CD8-positive, alpha-beta memory T cell (primary cell): ENCODE results near the gene P2RX2. TPM values are rescaled to one million over a fixed set of nuclear protein-coding genes. Genes with fewer than 3 reads are reported as not detected.

Experiments
- CTCF ChIA-PET: fragments of 350-600 bp; sonication (Branson Sonifier 250); formaldehyde crosslinking; loops from one replicate; lab custom pipeline; 2021; ENCODE audit warnings: antibody characterized with exemption; lab: Charles Lee
- POLR2A ChIA-PET: fragments of 350-600 bp; sonication (Branson Sonifier 250); formaldehyde crosslinking; loops from one replicate; lab custom pipeline; 2021; ENCODE audit warnings: antibody characterized with exemption; lab: Charles Lee
- DNase-seq, 5 donors: peaks; one replicate each; pipeline versions ENCODE4 v3.0.0 to v3.0.0-alpha.2; 2020 to 2022; ENCODE audit warnings: mixed read lengths in 1 of 5
- H3K27ac ChIP-seq: one replicate; pipeline ENCODE4 v1.7.0; 2013; ENCODE audit warnings: low read depth, mild to moderate bottlenecking, low read length, moderate library complexity
- H3K27me3 ChIP-seq: 2 replicates; pipeline ENCODE4 v1.7.0; 2013; ENCODE audit warnings: low read length, mild to moderate bottlenecking; ENCODE audit not compliant: insufficient read depth, poor library complexity, severe bottlenecking
- H3K36me3 ChIP-seq: 2 replicates; pipeline ENCODE4 v1.7.0; 2013; ENCODE audit warnings: mild to moderate bottlenecking, low read length, moderate library complexity; ENCODE audit not compliant: insufficient read depth
- H3K4me1 ChIP-seq: 2 replicates; pipeline ENCODE4 v1.7.0; 2013; ENCODE audit warnings: mild to moderate bottlenecking, low read length, moderate library complexity; ENCODE audit not compliant: insufficient read depth
- H3K4me3 ChIP-seq: 2 replicates; pipeline ENCODE4 v1.7.0; 2013; ENCODE audit warnings: mild to moderate bottlenecking, low read length
- H3K9me3 ChIP-seq: 2 replicates; pipeline ENCODE4 v1.7.0; 2013; ENCODE audit warnings: mild to moderate bottlenecking, low read length
- H3K27ac Mint-ChIP-seq, 8 donors: one replicate each; pipeline ENCODE4 v1.8.0; 2020 to 2021; ENCODE audit warnings: mixed read lengths in 8 of 8, mild to moderate bottlenecking in 6 of 8, inconsistent platforms in 3 of 8, moderate library complexity in 3 of 8
- H3K27me3 Mint-ChIP-seq, 2 donors: one replicate each; pipeline ENCODE4 v1.8.0; 2020 to 2021; ENCODE audit warnings: mixed read lengths in 2 of 2, mild to moderate bottlenecking in 1 of 2, moderate library complexity in 1 of 2
- H3K36me3 Mint-ChIP-seq, 3 donors: one replicate each; pipeline ENCODE4 v1.8.0; 2020 to 2021; ENCODE audit warnings: mixed read lengths in 3 of 3, inconsistent platforms in 1 of 3, mild to moderate bottlenecking in 1 of 3
- H3K4me1 Mint-ChIP-seq, 3 donors: one replicate each; pipeline ENCODE4 v1.8.0; 2020 to 2021; ENCODE audit warnings: mixed read lengths in 3 of 3, inconsistent platforms in 1 of 3, mild to moderate bottlenecking in 1 of 3
- H3K4me3 Mint-ChIP-seq, 7 donors: one replicate each; pipeline ENCODE4 v1.8.0; 2020 to 2021; ENCODE audit warnings: mixed read lengths in 7 of 7, mild to moderate bottlenecking in 6 of 7, moderate library complexity in 4 of 7, inconsistent platforms in 2 of 7
- H3K9me3 Mint-ChIP-seq, 5 donors: one replicate each; pipeline ENCODE4 v1.8.0; 2020 to 2022; ENCODE audit warnings: mixed read lengths in 5 of 5, mild to moderate bottlenecking in 3 of 5, moderate library complexity in 2 of 5, inconsistent platforms in 1 of 5
- polyA plus RNA-seq: library from polyadenylated mRNA; unstranded; fragments of 300-500 nt; fragmentation: Illumina TruSeq; gene quantifications from one replicate; pipeline ENCODE4 v1.2.3, GENCODE V29; 2021
- total RNA-seq, 2 experiments: library from RNA; stranded (reverse); gene quantifications; one replicate each; pipeline ENCODE4 v1.2.3, GENCODE V29; 2021

The P2RX2 gene
- total and polyA plus RNA-seq, 3 experiments from 2014 or later = not detected

DNA sequence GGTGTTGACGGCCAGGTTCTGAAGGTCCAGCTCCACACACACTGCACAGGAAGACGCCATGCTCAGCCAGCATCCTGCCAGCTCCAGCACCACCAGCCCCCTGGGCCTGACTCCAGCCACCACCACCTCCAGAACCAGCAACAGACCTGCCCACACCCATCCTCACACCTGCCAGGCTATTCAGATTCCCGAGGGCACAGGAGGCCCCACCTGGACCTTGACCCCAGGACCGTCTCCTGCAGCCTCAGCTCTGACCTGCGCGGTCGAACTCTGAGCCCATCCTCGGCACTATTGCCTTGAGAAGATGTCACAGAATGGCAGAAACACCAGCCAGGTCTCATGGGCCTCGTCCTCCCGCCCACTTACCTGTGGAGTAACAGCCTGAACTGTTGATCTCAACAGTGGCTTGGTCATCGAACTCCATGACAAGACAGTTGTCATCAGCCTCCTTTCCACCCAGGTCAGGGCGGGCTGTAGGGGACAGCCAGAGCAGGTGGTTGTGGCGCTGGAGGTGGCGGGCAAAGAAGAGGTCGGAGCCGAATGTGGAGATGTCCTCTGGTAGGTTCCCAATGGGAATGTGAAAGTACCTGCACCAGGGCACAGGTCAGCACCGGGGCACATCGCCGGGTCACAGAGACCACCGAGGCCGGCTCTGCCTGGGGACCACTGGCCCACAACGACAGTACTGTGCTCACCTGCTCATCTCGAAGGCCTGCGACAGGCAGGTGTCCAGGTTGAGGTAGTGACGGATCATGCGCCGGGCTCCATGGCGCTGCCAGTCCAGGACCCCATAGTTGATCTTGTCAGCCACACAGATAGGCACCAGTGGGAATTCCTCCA is 23.5 kb downstream of the P2RX2 start:
- Mint-ChIP-seq H3K36me3 (peaks cover 4 to 75% (median 16%) of the 10 kb centered on the region in 3 donors), H3K27me3 (no peaks in the 10 kb centered on the region), H3K27ac (no peak overlapping the region), H3K4me3 (no peak overlapping the region), H3K4me1 (peaks cover 0 to 4% (median 0%) of the 10 kb centered on the region in 3 donors), H3K9me3 (no peaks in the 10 kb centered on the region)
- Histone ChIP-seq H3K27me3 (no peaks in the 10 kb centered on the region), H3K36me3 (peaks cover 6% of the 10 kb centered on the region), H3K27ac (no peak overlapping the region), H3K4me3 (no peak overlapping the region), H3K4me1 (no peaks in the 10 kb centered on the region), H3K9me3 (no peaks in the 10 kb centered on the region)
- ChIA-PET POLR2A (no interaction called here), CTCF (no interaction called here)
- no peak for DNase-seq

DNA sequence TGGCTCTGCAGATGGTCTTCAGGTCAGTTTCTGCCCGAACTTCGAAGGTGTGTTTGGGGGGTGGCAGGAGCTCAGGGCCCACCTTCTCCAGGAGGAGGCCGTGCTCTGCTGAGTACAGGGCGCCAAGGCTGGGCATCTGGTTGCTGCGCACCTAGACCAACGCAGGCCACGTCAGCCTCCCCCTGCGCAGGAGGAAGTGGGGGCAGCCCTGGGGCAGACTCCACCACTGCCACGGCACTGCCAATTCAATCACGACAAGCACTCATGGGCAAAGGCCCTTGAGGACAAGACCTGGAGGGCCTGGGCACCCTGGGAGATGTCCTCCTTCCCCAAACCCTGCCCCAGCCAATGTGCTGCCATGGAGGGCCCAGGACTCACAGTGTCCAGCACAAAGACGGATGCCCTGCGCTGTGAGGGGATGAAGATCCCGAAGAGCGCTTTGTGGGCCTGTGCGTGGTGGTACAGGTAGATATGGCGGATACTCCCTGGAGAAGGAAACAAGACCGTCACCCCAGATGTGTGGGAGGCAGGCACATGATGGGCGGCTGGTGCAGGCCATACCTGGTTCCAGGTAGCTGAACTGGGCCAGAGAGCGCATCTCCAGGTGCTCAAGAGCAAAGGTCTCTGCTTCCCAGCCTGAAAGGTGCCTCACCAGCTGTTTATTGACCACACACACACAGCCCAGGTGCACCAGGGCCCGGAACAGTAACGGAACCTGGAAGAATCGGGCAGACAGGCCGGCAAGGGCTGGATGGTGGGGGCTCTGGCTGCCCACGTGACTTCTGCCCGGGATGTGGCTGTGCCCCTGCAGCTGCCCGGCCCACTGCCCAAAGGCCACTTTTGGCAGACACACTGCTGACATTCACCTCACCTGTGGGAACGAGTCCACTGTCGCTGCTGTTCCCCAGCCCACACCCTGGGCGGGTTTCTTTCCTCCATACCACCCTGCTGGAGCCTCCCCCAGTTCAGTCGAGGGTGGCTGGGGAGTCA is 24.6 kb downstream of the P2RX2 start:
- H3K36me3 Mint-ChIP-seq = peaks cover 7 to 75% (median 12%) of the 10 kb centered on the region in 3 donors
- peaks cover 0 to 4% (median 0%) of the 10 kb centered on the region in 3 donors for H3K4me1 Mint-ChIP-seq
- H3K9me3 ChIP-seq = no peaks in the 10 kb centered on the region
- peak in 1 of 5 donors; percentile 22 for DNase-seq
- ChIA-PET CTCF (no interaction called here), POLR2A (no interaction called here)
- no peak overlapping the region for H3K27ac ChIP-seq
- no peaks in the 10 kb centered on the region for H3K27me3 ChIP-seq
- no peaks in the 10 kb centered on the region for H3K9me3 Mint-ChIP-seq
- H3K4me3 Mint-ChIP-seq = no peak overlapping the region
- peak overlapping the region in 1 of 8 donors; percentile 54 for H3K27ac Mint-ChIP-seq
- peaks cover 9% of the 10 kb centered on the region for H3K36me3 ChIP-seq
- no peaks in the 10 kb centered on the region for H3K4me1 ChIP-seq
- H3K4me3 ChIP-seq = no peak overlapping the region
- H3K27me3 Mint-ChIP-seq = no peaks in the 10 kb centered on the region

DNA sequence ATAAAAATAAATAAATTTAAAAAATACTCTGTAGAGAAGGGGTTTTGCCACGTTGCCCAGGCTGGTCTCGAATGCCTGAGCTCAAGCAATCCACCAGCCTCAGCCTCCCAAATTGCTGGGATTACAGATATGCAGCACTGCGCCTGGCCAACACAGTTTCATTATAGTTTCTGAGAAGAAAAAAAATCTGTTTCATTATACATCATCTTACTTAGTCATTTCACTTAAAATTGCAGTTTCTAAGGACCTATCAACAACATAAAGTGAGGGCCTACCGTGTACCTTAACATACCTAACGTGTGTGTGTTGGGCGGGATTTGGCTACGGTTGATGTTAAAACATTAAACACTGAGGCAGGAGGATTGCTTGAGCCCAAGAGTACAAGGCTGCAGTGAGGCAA is 28.3 kb downstream of the P2RX2 start:
- Histone ChIP-seq H3K36me3 (peaks cover 9% of the 10 kb centered on the region), H3K27ac (no peak overlapping the region), H3K27me3 (no peaks in the 10 kb centered on the region), H3K4me3 (no peak overlapping the region), H3K9me3 (no peaks in the 10 kb centered on the region), H3K4me1 (no peaks in the 10 kb centered on the region)
- no peaks in the 10 kb centered on the region for H3K27me3 Mint-ChIP-seq
- H3K4me1 Mint-ChIP-seq = no peaks in the 10 kb centered on the region
- H3K9me3 Mint-ChIP-seq = no peaks in the 10 kb centered on the region
- POLR2A ChIA-PET = no interaction called here
- peak overlapping the region in 1 of 8 donors; percentile 75 for H3K27ac Mint-ChIP-seq
- H3K4me3 Mint-ChIP-seq = no peak overlapping the region
- peaks cover 7 to 75% (median 11%) of the 10 kb centered on the region in 3 donors for H3K36me3 Mint-ChIP-seq
- DNase-seq = no peak
- CTCF ChIA-PET = no interaction called here

DNA sequence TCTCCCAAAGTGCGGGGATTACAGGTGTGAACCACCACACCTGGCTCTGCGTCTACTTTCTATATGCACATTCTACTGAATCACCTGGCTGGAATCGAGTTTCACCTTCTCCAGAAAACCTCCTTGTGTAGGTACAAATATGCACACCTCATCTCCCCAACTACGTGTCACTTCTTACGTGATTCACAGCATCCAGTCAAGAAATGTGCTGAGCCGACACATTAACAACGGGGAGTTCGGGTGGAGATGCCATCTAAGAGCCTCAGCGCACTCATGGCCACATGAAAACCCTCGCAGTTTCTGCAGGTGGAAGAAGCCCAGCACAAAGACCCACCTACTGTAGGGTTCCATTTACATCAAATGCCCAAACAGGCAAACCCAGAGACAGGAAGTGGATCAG is 29.3 kb downstream of the P2RX2 start:
- ChIA-PET CTCF (no interaction called here), POLR2A (no interaction called here)
- no peaks in the 10 kb centered on the region for H3K9me3 ChIP-seq
- Mint-ChIP-seq H3K27ac (no peak overlapping the region), H3K4me3 (no peak overlapping the region), H3K4me1 (no peaks in the 10 kb centered on the region), H3K27me3 (no peaks in the 10 kb centered on the region), H3K36me3 (peaks cover 7 to 72% (median 17%) of the 10 kb centered on the region in 3 donors), H3K9me3 (no peaks in the 10 kb centered on the region)
- H3K27ac ChIP-seq = no peak overlapping the region
- no peak overlapping the region for H3K4me3 ChIP-seq
- no peak for DNase-seq
- H3K27me3 ChIP-seq = no peaks in the 10 kb centered on the region
- no peaks in the 10 kb centered on the region for H3K4me1 ChIP-seq
- peaks cover 9% of the 10 kb centered on the region for H3K36me3 ChIP-seq

DNA sequence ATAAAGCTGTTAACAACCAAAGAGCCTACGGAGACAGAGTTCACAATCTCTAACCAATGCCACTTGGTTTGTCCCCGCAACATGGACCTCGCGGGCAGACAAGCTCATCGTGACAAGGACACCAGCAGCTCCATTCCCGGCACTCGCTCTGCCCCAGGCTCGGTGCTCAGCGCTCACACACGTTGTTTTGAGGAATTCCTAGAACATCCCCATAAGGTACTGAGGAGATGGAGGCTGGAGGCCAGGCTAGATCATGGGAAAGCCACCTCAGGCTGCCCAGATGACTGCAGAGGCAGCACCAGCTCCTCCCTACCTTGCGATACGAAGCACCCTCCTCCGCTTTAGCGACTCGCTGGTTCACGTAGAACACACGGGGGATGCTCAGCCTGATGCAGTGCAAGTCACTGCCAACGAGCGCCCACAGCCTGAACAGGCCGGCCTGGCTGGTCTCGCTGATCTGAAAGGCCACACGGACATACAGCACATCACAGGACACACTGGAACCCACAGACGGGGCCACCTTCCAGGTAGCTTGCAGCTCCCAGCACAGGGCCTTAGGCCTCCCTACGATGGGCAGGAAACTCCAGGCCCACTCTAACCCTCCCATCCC is 30.1 kb downstream of the P2RX2 start:
- Mint-ChIP-seq H3K4me3 (no peak overlapping the region), H3K36me3 (peaks cover 9 to 68% (median 18%) of the 10 kb centered on the region in 3 donors), H3K27ac (peak overlapping the region in 2 of 8 donors; percentile 27 to 46), H3K4me1 (no peaks in the 10 kb centered on the region), H3K27me3 (no peaks in the 10 kb centered on the region), H3K9me3 (no peaks in the 10 kb centered on the region)
- no peaks in the 10 kb centered on the region for H3K9me3 ChIP-seq
- no peak overlapping the region for H3K27ac ChIP-seq
- H3K36me3 ChIP-seq = peaks cover 9% of the 10 kb centered on the region
- DNase-seq = no peak
- ChIA-PET CTCF (no interaction called here), POLR2A (no interaction called here)
- no peak overlapping the region for H3K4me3 ChIP-seq
- no peaks in the 10 kb centered on the region for H3K27me3 ChIP-seq
- H3K4me1 ChIP-seq = no peaks in the 10 kb centered on the region

DNA sequence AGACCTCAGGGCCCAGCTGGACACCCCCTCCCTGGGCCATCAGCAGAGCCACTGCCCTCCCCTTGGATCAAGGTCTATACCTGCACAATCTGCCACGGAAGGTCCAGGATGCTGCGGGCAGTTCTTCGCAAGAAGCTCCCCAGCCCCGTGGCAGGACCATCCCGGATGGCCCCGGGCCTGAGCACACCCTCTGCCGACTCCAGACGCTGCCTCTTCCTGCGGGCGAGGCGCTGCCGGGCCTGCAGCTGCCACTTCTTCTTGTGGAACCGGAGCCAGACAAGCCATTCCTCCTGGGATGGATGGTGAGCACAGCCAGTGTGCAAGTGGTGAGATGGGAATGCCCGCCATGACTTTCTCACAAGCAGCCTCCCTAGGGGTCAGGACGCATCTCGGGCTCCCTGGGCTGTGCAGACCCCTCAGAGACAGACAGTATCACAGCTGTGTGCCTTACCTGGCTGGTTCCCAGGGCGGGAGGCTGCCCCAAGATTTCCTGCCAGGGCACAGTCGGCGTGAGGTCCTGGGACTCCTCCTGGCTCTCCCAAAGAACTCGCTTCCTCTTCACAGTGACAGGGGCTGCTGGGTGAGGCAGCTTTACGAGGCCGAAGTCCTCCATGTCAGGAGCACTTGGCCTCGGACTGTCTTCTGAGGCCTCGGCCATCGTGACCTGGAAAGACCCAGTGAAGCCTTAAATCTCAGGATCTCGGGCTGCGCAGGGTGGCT is 30.8 kb downstream of the P2RX2 start:
- no peak for DNase-seq
- Mint-ChIP-seq H3K4me3 (no peak overlapping the region), H3K9me3 (no peaks in the 10 kb centered on the region), H3K27me3 (no peaks in the 10 kb centered on the region), H3K27ac (peak overlapping the region in 1 of 8 donors; percentile 27), H3K36me3 (peaks cover 11 to 71% (median 18%) of the 10 kb centered on the region in 3 donors), H3K4me1 (no peaks in the 10 kb centered on the region)
- Histone ChIP-seq H3K4me3 (no peak overlapping the region), H3K27me3 (no peaks in the 10 kb centered on the region), H3K9me3 (no peaks in the 10 kb centered on the region), H3K4me1 (no peaks in the 10 kb centered on the region), H3K27ac (no peak overlapping the region), H3K36me3 (peaks cover 9% of the 10 kb centered on the region)
- ChIA-PET POLR2A (no interaction called here), CTCF (no interaction called here)

DNA sequence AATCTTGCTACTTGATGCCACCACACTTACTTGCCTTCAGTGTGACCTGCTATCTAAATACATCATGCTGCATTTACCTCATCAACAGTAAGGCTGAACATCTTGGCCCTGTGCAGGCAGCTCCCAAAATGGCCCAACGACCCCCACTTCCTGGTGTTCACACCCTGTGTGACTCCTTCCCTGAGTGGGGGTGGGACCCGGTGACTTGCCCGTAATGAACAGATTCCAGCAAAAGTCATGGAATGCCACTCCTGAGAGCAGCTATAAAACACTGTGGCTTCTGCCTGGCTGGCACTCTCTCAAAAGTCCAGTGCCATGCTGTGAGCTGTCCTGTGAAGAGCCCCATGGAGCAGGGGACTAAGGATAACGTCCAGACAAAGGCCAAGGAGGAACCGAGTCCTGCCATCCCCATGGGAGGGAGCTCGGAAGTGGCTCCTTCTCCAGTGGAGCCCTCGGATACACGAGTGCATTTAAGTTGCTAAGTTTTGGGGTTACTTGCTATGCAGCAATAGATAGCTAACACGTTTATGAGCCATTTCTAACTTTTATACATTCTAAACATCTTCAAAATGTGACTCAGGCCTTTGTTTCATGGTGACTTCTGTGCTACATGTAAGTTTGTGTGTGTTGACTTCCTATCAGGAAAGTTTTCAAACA is 33.0 kb downstream of the P2RX2 start:
- Mint-ChIP-seq H3K9me3 (no peaks in the 10 kb centered on the region), H3K4me3 (no peak overlapping the region), H3K4me1 (no peaks in the 10 kb centered on the region), H3K36me3 (peaks cover 7 to 76% (median 20%) of the 10 kb centered on the region in 3 donors), H3K27ac (peak overlapping the region in 2 of 8 donors; percentile 60 to 74), H3K27me3 (no peaks in the 10 kb centered on the region)
- Histone ChIP-seq H3K4me3 (no peak overlapping the region), H3K9me3 (no peaks in the 10 kb centered on the region), H3K36me3 (peaks cover 12% of the 10 kb centered on the region), H3K4me1 (no peaks in the 10 kb centered on the region), H3K27ac (no peak overlapping the region), H3K27me3 (no peaks in the 10 kb centered on the region)
- ChIA-PET POLR2A (no interaction called here), CTCF (no interaction called here)
- DNase-seq = no peak
